ENCODE measurements around the gene PSMC3. TPM values are rescaled to one million over a fixed set of nuclear protein-coding genes. Genes with fewer than 3 reads are reported as not detected.

Gene PSMC3
- total RNA-seq, 2 experiments from 2014 or later, result 147 to 167 TPM

GRCh38 chr11:47369676-47370075, 56.6 kb downstream of the PSMC3 start:
- DNase-seq (peak; percentile 60), ATAC-seq (peak; percentile 40)
- ChIA-PET CTCF (interaction anchor here (0.6 to 1.0 kb wide), 2 partner anchors 10 to 13 kb away, joined by 3 read pairs; no protein-coding TSS in a partner anchor), POLR2A (interaction anchor here (0.7 kb wide), 1 partner anchor 9 kb away, joined by 3 read pairs; no protein-coding TSS in a partner anchor)
- Mint-ChIP-seq H3K27ac (peak overlapping the region; percentile 80), H3K9me3 (ENCODE audit: low read depth) (no peaks in the 10 kb centered on the region), H3K4me1 (peaks cover 27% of the 10 kb centered on the region), H3K27me3 (peaks cover 2% of the 10 kb centered on the region), H3K4me3 (no peak overlapping the region), H3K36me3 (ENCODE audit: low read depth) (no peaks in the 10 kb centered on the region)
- intact Hi-C loops (cut with DNase I, micrococcal nuclease), result loop anchor here in 1 of 2 experiments (1.0 kb wide), 1 partner anchor 39 kb away; the partner anchor contains the start of gene SLC39A13

Small RNA genes lying within 50 kb of the gene (microRNA-seq; reads per million reads assigned to microRNA genes)
- gene MIR4487 (ENCODE audit: borderline replicate concordance), result not detected

Other genes starting within 250 kb of the PSMC3 start
- gene ARFGAP2, start 249.6 kb downstream of the PSMC3 start, total RNA-seq, result 10 to 100 TPM; 74.9 to 76.5 TPM
- 1 to 10 TPM; 4.1 to 5.9 TPM for gene PACSIN3, start 240.0 kb downstream of the PSMC3 start, total RNA-seq
- gene DDB2, start 211.5 kb downstream of the PSMC3 start, total RNA-seq, result 100 to 1,000 TPM; 159 to 178 TPM
- 10 to 100 TPM; 10.2 to 11.2 TPM for gene ACP2, start 177.6 kb downstream of the PSMC3 start, total RNA-seq
- gene NR1H3, start 168.4 kb downstream of the PSMC3 start, total RNA-seq, result 10 to 100 TPM in 1 of 2 experiments, 1 to 10 TPM in 1; 9.5 to 13.3 TPM
- 10 to 100 TPM; 54.4 to 67.3 TPM for gene MADD, start 156.3 kb downstream of the PSMC3 start, total RNA-seq
- not detected for gene MYBPC3, start 73.7 kb downstream of the PSMC3 start, total RNA-seq
- gene SPI1, start 47.9 kb downstream of the PSMC3 start, total RNA-seq, result under 1 TPM; 0.11 to 0.30 TPM
- 10 to 100 TPM in 1 of 2 experiments, 1 to 10 TPM in 1; 8.6 to 10.7 TPM for gene SLC39A13, start 17.8 kb downstream of the PSMC3 start, total RNA-seq
- under 1 TPM in 1 of 2 experiments, not detected in 1; 0.21 TPM for gene RAPSN, start 22.7 kb upstream of the PSMC3 start, total RNA-seq
- 100 to 1,000 TPM; 132 to 143 TPM for gene CELF1, start 126.7 kb upstream of the PSMC3 start, total RNA-seq
- 10 to 100 TPM; 35.6 to 41.5 TPM for gene PTPMT1, start 139.2 kb upstream of the PSMC3 start, total RNA-seq
- 10 to 100 TPM; 11.9 to 18.4 TPM for gene KBTBD4, start 152.5 kb upstream of the PSMC3 start, total RNA-seq
- 100 to 1,000 TPM in 1 of 2 experiments, 10 to 100 TPM in 1; 96.9 to 108 TPM for gene NDUFS3, start 152.6 kb upstream of the PSMC3 start, total RNA-seq
- gene FAM180B, start 160.2 kb upstream of the PSMC3 start, total RNA-seq, result under 1 TPM in 1 of 2 experiments, not detected in 1; 0.11 TPM
- gene C1QTNF4, start 168.0 kb upstream of the PSMC3 start, total RNA-seq, result under 1 TPM in 1 of 2 experiments, not detected in 1; 0.14 TPM
- gene MTCH2, start 216.1 kb upstream of the PSMC3 start, total RNA-seq, result 100 to 1,000 TPM in 1 of 2 experiments, 10 to 100 TPM in 1; 94.8 to 138 TPM

Measured in activated CD4-positive, alpha-beta T cell treated with anti-CD3 and anti-CD28 coated beads for 36 hours (primary cell).